AG04449 (cell line): ENCODE measurements around the gene XRCC3.

ENCODE experiments used
- CTCF ChIA-PET: fragments of 350-600 bp; formaldehyde crosslinking; extraction: SDS; loops from one replicate; lab custom pipeline; 2021; ENCODE audit warnings: antibody characterized with exemption; lab: Yijun Ruan, JAX
- POLR2A ChIA-PET: fragments of 400-600, 350-600 bp; formaldehyde crosslinking; extraction: SDS; loops from one replicate; lab custom pipeline; 2020; ENCODE audit warnings: antibody characterized with exemption, inconsistent platforms; lab: Yijun Ruan, JAX
- DNase-seq: peaks from one replicate; pipeline ENCODE4 v3.0.0-alpha.2; 2010; ENCODE audit warnings: low read depth, low spot score
- H3K4me3 ChIP-seq: 2 replicates; pipeline ENCODE4 v1.5.1; 2011; ENCODE audit warnings: low read depth, mild to moderate bottlenecking, control low read depth, low read length
- CTCF ChIP-seq: IDR thresholded peaks from one replicate; pipeline ENCODE4 v1.5.1; 2011; ENCODE audit warnings: mild to moderate bottlenecking, moderate library complexity, low read length, control low read depth, inconsistent platforms; ENCODE audit not compliant: insufficient read depth; ENCODE audit errors: missing control alignments

The XRCC3 gene

DNA sequence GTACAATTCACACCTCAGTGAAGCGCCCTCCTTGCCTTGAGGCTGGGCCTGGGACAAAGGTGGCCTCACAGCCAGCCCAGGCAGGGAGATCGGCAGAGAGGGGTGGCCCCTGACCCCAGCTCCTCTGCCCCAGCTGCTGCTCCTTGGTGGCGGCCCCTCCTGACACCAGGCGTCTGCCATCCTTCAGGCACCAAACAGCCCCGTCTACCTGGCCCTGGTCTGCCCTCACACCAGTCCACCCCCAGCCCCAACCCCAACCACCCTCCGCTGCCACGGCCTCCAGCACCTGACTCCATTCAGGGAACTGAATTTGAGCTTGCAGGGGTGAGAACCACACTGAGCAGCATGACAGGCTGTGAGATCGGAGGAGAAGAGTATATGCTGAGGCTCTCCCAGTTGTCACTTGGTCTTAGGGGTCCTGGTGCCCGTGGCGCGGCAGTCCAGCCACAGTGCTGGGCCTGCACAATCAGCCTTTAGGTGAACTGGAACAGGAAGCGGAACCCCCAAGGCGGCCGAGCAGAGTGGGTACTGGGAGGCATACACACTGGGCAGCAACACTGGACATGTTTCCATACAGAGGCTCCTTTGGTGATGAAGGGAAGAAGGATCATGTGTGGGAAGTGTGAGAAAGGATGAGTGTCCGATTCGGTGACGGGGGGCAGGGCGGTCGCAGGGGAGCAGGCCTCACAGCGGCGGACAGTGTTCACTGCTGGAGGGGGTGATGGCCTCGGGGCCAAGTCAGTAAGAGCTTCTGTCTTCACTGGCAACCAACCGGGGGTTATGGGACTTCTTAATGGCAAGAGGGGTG, 19.0 kb upstream of the XRCC3 start:
- no peak for TF ChIP-seq CTCF
- H3K4me3 ChIP-seq = no peak overlapping the region
- ChIA-PET POLR2A (interaction anchor here (1.1 kb wide), 1 partner anchor 12 kb away, joined by 4 read pairs; no protein-coding TSS in a partner anchor), CTCF (interaction anchor here (0.6 to 1.8 kb wide), 2 partner anchors 8 to 12 kb away, joined by 3 to 6 read pairs; no protein-coding TSS in a partner anchor)
- no peak for DNase-seq

- DNase-seq = no peak
- TF ChIP-seq CTCF = no peak
- ChIA-PET CTCF (interaction anchor here (1.3 to 1.8 kb wide), 3 partner anchors 7 to 75 kb away, joined by 3 to 6 read pairs (median 3); no protein-coding TSS in a partner anchor), POLR2A (interaction anchor here (1.1 kb wide), 1 partner anchor 13 kb away, joined by 4 read pairs; no protein-coding TSS in a partner anchor)
- no peak overlapping the region for H3K4me3 ChIP-seq
These were observed 18.4 kb upstream of the XRCC3 start for GRCh38 chr14:103733651-103734050.

DNA sequence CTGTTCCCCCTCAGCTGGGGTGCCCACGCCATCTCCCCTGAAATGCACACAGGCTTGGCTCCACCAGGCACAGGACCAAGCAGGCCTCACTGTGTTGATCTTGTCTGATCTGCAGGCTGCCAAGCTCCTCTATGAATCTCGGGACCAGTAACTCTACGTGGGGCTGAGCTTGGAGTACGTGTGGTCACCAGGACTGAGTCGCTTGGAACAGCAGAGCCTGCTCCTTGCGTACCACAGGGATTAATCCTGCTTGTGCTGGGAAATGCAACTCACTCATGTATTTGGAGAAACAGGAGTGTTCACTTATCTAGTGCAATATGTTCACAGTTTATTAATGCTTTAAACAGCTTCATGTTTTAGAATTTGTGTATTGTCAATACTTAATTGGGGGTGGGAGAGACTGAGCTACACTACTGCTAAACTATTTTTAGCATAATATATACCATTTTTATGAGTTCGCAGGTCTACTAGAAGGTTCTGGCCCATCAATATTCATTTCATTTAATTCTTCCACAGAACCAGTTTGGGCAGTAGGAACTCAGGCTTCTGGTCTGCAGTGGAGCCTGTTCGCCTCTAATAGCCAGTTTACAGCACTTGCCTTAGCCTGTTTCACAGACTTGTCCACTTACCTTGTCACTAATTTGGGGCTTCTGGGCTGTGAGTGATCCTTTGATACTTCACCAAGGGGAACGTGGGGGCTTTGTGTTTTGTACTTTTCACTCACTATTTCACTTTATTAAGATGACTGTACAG, 17.8 kb upstream of the XRCC3 start:
- TF ChIP-seq CTCF = no peak
- ChIA-PET CTCF (interaction anchor here (1.3 to 1.8 kb wide), 3 partner anchors 8 to 75 kb away, joined by 3 to 6 read pairs (median 3); no protein-coding TSS in a partner anchor), POLR2A (interaction anchor here (0.5 to 1.1 kb wide), 3 partner anchors 14 to 26 kb away, joined by 3 to 4 read pairs (median 3); no protein-coding TSS in a partner anchor)
- no peak overlapping the region for H3K4me3 ChIP-seq
- no peak for DNase-seq

- CTCF ChIA-PET = interaction anchor here (1.3 to 1.8 kb wide), 3 partner anchors 9 to 76 kb away, joined by 3 to 6 read pairs (median 3); no protein-coding TSS in a partner anchor
- no peak overlapping the region for H3K4me3 ChIP-seq
- POLR2A ChIA-PET = interaction anchor here (0.5 to 0.9 kb wide), 2 partner anchors 13 to 27 kb away, joined by 3 read pairs; no protein-coding TSS in a partner anchor
- TF ChIP-seq CTCF = no peak
- DNase-seq = no peak
These were observed 16.9 kb upstream of the XRCC3 start for GRCh38 chr14:103731916-103732867.

DNA sequence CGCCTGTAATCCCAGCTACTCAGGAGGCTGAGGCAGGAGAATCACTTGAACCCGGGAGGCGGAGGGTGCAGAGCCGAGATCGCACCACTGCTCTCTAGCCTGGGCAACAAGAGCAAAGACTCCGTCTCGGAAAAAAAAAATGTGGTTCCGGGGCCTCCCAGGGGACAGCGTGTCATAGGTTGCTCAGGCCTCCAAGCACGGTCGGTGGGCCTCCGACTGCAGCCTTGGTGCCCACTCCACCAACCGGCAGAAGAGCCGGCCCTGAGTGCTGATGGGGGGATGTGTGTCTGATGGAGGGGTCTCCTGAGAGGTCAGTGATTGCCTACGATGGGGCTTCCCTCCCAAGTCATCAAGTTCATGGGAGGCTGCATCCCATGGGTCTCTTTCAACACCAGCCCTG, 16.2 kb upstream of the XRCC3 start:
- no peak for TF ChIP-seq CTCF
- ChIA-PET CTCF (no interaction called here), POLR2A (no interaction called here)
- H3K4me3 ChIP-seq = no peak overlapping the region
- no peak for DNase-seq
